HG02852 (cell line): Measurements from ENCODE around the gene PRSS22.

Source experiments
- ATAC-seq: cut with Tn5 transposase; IDR thresholded peaks from one replicate; pipeline ENCODE4 v1.9.1; 2021; ENCODE audit warnings: mild to moderate bottlenecking, moderate library complexity; ENCODE audit not compliant: unreplicated experiment

The PRSS22 gene

DNA sequence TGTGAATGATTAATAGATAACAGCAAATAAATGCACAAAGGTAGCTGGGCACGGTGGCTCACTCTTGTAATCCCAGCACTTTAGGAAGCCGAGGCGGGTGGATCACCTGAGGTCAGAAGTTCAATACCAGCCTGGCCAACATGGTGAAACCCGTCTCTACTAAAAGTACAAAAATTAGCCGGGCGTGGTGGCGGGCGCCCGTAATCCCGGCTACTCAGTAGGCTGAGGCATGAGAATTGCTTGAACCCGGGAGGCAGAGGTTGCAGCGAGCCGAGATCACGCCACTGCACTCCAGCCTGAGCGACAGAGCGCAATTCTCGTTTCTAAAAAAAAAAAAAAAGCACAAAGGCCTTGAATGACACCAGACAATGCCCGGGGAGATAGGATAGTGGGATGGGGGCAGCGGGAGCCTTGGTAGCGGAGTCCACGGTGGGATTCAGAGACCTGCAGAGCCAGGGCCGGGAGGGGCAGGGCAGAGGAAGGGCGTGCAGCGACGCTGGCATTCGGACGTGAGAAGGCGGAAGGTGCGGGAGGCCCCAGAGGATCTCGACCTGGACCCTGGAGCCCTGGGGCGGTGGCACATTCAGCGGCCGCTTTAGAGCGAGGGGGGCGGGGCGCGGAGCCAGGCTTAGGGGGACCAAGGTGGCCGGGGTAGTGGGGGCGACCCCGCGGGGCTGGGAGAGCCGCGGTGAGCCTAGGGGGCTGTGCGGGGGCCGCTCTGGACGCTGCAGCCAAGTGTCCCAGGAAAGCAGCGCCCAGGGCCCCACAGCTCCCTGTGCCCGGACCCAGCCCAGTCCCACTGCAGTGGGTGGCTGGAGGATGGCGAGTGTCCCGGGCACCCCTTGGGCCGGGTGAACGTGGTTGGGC, 24.0 kb upstream of the PRSS22 start:
- ATAC-seq, result no peak

GRCh38 chr16:2879854-2880508, 22.0 kb upstream of the PRSS22 start:
- no peak for ATAC-seq

GRCh38 chr16:2874912-2875362, 17.0 kb upstream of the PRSS22 start:
- no peak for ATAC-seq

GRCh38 chr16:2874032-2874911, 16.3 kb upstream of the PRSS22 start:
- no peak for ATAC-seq

DNA sequence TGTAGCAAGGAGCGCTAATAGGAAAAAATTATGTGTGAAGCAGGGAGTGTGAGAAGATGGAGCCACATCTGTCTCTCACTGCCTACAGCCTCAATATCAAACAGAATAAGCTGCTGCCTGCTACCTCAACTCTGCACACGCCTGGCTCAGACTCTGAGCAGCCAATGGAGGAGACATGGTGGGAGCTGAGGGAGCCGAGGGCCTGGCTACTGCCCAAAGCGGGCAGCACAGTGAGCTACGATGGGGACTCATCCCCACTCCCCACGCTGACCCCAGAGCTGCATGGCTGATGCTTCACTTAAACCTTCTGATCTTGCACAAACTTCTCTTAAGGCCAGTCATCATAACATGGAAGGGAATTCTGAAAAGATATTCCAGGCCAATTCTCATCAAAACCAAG, 14.0 kb upstream of the PRSS22 start:
- ATAC-seq, result no peak

DNA sequence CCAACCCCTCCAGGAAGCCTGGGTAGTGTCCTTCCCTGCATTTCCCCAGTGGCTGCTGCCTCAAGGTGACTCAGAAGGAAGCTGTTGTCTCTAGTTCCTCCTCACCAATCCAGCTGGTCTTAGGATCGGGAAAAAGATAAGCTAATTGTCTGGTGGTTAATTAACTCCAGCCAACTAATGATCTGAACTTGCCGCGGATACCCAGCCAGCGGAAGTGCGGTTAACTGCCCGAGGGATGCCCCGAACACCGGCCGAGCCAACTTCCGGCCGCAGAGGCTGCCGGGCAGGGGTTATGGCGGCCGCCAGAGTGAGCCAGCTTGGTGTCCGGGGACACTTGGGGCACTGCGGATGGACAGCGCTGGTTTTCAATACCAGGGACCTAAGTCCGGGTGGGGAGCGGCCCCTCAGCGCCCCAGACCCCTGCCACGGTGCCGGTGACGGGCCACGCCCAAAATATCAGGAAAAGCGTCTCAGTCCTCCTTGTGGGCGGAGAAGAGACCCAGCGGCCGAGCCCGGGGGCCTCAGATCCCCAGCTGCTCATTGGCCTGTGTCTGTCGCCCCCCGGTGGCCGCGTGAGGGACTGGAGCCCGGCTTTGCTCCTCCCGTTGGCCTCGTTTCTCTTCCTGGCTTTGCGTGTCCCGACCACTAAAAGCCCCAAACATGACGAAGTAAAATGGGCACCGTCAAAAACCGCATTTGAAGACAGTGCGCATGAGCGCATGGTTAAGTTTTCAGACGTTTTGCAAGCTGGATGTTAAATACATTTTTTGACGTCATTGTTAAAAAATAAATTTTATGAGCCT, 10.2 kb upstream of the PRSS22 start:
- peak; percentile 85 for ATAC-seq

- no peak for ATAC-seq
These were observed 9.7 kb upstream of the PRSS22 start for GRCh38 chr16:2867661-2867986.

- no peak for ATAC-seq
These were observed 8.5 kb upstream of the PRSS22 start for GRCh38 chr16:2866431-2866830.

DNA sequence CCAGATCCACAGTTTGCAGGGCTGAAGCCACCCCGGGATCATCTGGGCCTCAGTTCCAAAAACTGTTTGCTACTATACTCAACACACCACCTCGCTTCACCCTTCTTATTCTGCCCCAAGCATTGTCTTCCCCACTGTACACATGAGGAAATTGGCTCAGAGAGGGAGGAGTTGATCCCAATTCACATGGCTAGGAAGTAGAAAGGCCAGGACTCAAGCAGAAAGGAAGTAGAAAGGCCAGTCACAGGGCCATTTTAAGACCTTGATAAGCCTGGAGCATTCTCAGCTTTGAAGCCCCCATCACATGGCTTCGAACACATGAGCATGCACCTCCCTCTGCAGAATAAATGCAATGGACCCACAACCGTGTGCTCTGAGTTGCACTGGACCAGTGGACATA, 7.7 kb upstream of the PRSS22 start:
- no peak for ATAC-seq

- ATAC-seq, result no peak
These were observed 3.0 kb upstream of the PRSS22 start for GRCh38 chr16:2860826-2861567.

GRCh38 chr16:2859686-2860265, 1.8 kb upstream of the PRSS22 start:
- no peak for ATAC-seq

- no peak for ATAC-seq
These were observed 465 bp upstream of the PRSS22 start for GRCh38 chr16:2858245-2859025.

DNA sequence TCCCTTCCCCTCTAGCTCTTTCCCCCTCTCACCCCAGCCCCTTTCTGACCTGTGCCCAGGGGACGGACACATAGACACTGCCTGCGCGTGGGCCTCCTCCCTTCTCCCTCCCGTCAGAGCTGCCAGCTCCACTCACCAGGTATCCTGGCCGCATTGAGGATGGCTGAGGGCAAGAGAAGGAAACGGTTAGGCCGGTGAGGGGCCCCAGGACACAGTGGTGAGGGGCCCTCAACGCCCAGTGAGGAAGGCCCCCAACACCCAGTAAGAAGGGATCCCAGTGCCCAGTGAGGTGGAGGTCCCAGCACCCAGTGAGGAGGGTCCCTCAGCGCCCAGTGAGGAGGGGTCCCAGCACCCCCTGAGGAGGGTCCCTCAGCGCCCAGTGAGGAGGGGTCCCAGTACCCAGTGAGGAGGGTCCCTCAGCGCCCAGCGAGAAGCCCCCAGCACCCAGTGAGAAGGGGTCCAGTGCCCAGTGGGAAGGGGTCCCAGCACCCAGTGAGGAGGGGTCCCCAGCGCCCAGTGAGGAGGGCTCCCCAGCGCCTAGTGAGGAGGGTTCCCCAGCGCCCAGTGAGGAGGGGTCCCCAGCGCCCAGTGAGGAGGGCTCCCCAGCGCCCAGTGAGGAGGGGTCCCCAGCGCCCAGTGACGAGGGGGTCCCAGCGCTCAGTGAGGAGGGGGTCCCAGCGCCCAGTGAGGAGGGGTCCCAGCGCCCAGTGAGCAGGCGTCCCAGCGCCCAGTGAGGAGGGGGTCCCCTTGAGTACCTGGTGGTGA, 1.1 kb downstream of the PRSS22 start:
- no peak for ATAC-seq

- ATAC-seq, result no peak
These were observed 1.8 kb downstream of the PRSS22 start for GRCh38 chr16:2856061-2856670.

- no peak for ATAC-seq
These were observed 2.4 kb downstream of the PRSS22 start for GRCh38 chr16:2855536-2855935.

DNA sequence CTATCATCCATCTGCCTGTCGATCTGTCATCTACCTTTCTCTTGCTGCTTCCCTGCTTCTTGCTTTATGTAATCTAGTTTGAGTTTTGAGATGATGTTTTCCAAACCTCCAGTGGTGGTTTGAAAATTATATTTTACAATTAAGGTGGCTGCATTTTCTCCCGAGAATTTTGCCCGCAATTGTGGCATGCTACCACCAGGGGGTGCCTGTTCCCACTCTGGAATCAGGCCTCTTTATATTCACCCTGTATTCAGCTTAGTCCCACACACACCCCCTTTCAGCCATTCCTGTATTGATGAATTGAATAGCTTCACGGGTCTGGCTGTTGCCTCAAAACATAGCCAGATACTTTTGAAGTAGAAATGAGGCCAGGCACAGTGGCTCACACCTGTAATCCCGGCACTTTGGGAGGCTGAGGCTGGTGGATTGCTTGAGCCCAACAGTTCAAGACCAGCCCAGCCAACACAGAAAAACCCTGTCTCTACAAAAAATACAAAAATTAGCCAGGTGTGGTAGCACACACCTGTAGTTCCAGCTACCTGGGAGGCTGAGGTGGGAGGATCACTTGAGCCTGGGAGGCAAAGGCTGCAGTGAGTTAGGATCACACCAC, 3.2 kb downstream of the PRSS22 start:
- no peak for ATAC-seq

DNA sequence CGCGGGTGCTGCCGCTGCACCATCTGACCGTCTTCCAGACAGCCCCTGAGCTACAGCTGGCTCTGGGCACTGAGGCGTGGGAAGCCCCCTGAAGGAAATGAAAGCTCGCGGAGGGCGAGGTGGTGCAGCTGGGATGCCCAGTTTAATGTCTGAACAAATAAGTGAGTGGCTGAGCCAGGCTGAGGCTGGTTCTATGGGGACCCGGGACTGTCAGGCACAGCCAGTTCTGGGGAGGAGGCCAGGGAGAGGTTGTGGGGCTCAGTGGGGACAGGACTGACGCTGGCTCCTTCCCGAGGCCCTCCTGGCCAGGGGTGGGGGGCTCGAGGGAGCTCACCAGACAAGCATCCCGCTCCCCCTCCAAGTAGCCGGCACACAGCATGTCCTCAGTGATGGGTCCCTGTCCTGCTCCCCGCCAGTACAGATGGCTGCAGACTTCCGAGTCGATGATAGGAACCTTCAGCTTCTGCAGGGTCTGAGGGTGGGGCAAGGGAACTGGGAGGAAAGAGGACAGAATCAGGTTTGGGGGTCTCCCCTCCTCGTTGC, 4.4 kb downstream of the PRSS22 start:
- no peak for ATAC-seq
